ENCODE data around the gene PRCP. TPM values are rescaled to one million over a fixed set of nuclear protein-coding genes. Genes with fewer than 3 reads are reported as not detected.

The PRCP gene
- total and polyA plus RNA-seq, 2 donors (not counting 1 experiment from before 2014, with no cell fraction given) = 24.6 to 37.7 TPM

- no peaks in the 10 kb centered on the region for H3K27me3 Mint-ChIP-seq
- CTCF ChIA-PET = interaction anchor here (0.5 to 4.7 kb wide), 3 partner anchors 21 to 37 kb away, joined by 3 to 22 read pairs (median 3); no protein-coding TSS in a partner anchor
- peak overlapping the region; percentile 3 for H3K4me3 Mint-ChIP-seq
- no peak overlapping the region for H3K27ac Mint-ChIP-seq
- H3K4me1 ChIP-seq (ENCODE audit: control insufficient read depth in 2 of 2, insufficient read depth in 2 of 2, low read length in 2 of 2) = peaks cover 41 to 46% of the 10 kb centered on the region in 2 donors
- no peaks in the 10 kb centered on the region for H3K9me3 ChIP-seq (ENCODE audit: control extremely low read depth in 1 of 3, control insufficient read depth in 2 of 3, insufficient read depth in 1 of 3, low read length in 2 of 3)
- H3K9ac ChIP-seq (ENCODE audit: low read length) = no peak overlapping the region
- peak; percentile 71 for ATAC-seq (ENCODE audit: low read depth)
- peaks cover 0 to 7% of the 10 kb centered on the region in 2 experiments for H3K36me3 ChIP-seq (replicated peaks in 1 of 2; ENCODE audit: control extremely low read depth in 1 of 2, control insufficient read depth in 1 of 2, extremely low read depth in 1 of 2, insufficient read depth in 2 of 2, low read length in 1 of 2)
- peak overlapping the region; percentile 39 for H3K4me2 ChIP-seq (replicated peaks; ENCODE audit: low read depth, low read length, poor library complexity, severe bottlenecking)
- no peaks in the 10 kb centered on the region for H3K27me3 ChIP-seq (replicated peaks in 1 of 4; ENCODE audit: control extremely low read depth in 1 of 4, control insufficient read depth in 3 of 4, insufficient read depth in 4 of 4, low read length in 3 of 4)
- intact Hi-C loops (cut with micrococcal nuclease) = no loop called here
- peaks cover 92% of the 10 kb centered on the region for H3K79me2 ChIP-seq (ENCODE audit: control insufficient read depth, insufficient read depth, low read length)
- H2AFZ ChIP-seq (ENCODE audit: insufficient read depth, low read depth, low read length, poor library complexity, severe bottlenecking) = no peak overlapping the region
- no peaks in the 10 kb centered on the region for H3K9me3 Mint-ChIP-seq (ENCODE audit: insufficient read depth)
- peak overlapping the region in 1 of 2 donors; percentile 70 for H3K27ac ChIP-seq (ENCODE audit: low read length in 2 of 2)
- POLR2A ChIA-PET = interaction anchor here (1.0 kb wide), 1 partner anchor 11 kb away, joined by 3 read pairs; the partner anchor contains the start of gene PRCP
- WGBS (ENCODE audit: insufficient coverage) = 7% methylated on average over 4 of the region's 6 CpGs
- peak overlapping the region in 2 of 5 experiments; percentile 9 to 71 for H3K4me3 ChIP-seq (ENCODE audit: control extremely low read depth in 1 of 5, extremely low read depth in 1 of 5, insufficient read depth in 1 of 5, low read depth in 2 of 5, low read length in 4 of 5)
- peaks cover 22% of the 10 kb centered on the region for H3K4me1 Mint-ChIP-seq
- DNase-seq = peak; percentile 58
- H4K20me1 ChIP-seq (ENCODE audit: control insufficient read depth, insufficient read depth, low read length, poor library complexity, severe bottlenecking) = peaks cover 28% of the 10 kb centered on the region
- no peak for TF ChIP-seq CTCF (IDR thresholded peaks at IDR 0.05)
- no peak for TF ChIP-seq EZH2 (IDR thresholded peaks at IDR 0.05; ENCODE audit: borderline replicate concordance, insufficient read depth, low read depth, low read length, poor library complexity, severe bottlenecking)
Measured at GRCh38 chr11:82889133-82890001, 10.9 kb downstream of the PRCP start.

GRCh38 chr11:82883853-82884252 lies 16.4 kb downstream of the PRCP start:
- Histone ChIP-seq H3K9me3 (ENCODE audit: control extremely low read depth in 1 of 3, control insufficient read depth in 2 of 3, insufficient read depth in 1 of 3, low read length in 2 of 3) (peaks cover 0 to 4% (median 0%) of the 10 kb centered on the region in 3 donors), H3K4me1 (ENCODE audit: control insufficient read depth in 2 of 2, insufficient read depth in 2 of 2, low read length in 2 of 2) (peaks cover 8 to 10% of the 10 kb centered on the region in 2 donors), H3K27me3 (replicated peaks in 1 of 4; ENCODE audit: control extremely low read depth in 1 of 4, control insufficient read depth in 3 of 4, insufficient read depth in 4 of 4, low read length in 3 of 4) (no peaks in the 10 kb centered on the region), H3K4me3 (ENCODE audit: control extremely low read depth in 1 of 5, extremely low read depth in 1 of 5, insufficient read depth in 1 of 5, low read depth in 2 of 5, low read length in 4 of 5) (no peak overlapping the region), H3K27ac (ENCODE audit: low read length in 2 of 2) (no peak overlapping the region), H2AFZ (ENCODE audit: insufficient read depth, low read depth, low read length, poor library complexity, severe bottlenecking) (no peak overlapping the region), H3K4me2 (replicated peaks; ENCODE audit: low read depth, low read length, poor library complexity, severe bottlenecking) (no peak overlapping the region), H3K9ac (ENCODE audit: low read length) (no peak overlapping the region), H3K36me3 (replicated peaks in 1 of 2; ENCODE audit: control extremely low read depth in 1 of 2, control insufficient read depth in 1 of 2, extremely low read depth in 1 of 2, insufficient read depth in 2 of 2, low read length in 1 of 2) (peaks cover 3 to 6% of the 10 kb centered on the region in 2 experiments), H3K79me2 (ENCODE audit: control insufficient read depth, insufficient read depth, low read length) (peaks cover 81% of the 10 kb centered on the region), H4K20me1 (ENCODE audit: control insufficient read depth, insufficient read depth, low read length, poor library complexity, severe bottlenecking) (peaks cover 41% of the 10 kb centered on the region)
- Mint-ChIP-seq H3K4me3 (no peak overlapping the region), H3K9me3 (ENCODE audit: insufficient read depth) (peaks cover 2% of the 10 kb centered on the region), H3K4me1 (peaks cover 16% of the 10 kb centered on the region), H3K27me3 (no peaks in the 10 kb centered on the region), H3K27ac (no peak overlapping the region)
- ATAC-seq (ENCODE audit: low read depth) = no peak
- WGBS (ENCODE audit: insufficient coverage) = 53% methylated on average over 2 of the region's 3 CpGs
- no peak for DNase-seq
- ChIA-PET CTCF (interaction anchor here (0.5 to 3.9 kb wide), 3 partner anchors 16 to 367 kb away, joined by 3 to 27 read pairs (median 6); no protein-coding TSS in a partner anchor), POLR2A (no interaction called here)
- no peak for TF ChIP-seq CTCF (IDR thresholded peaks at IDR 0.05)
- no peak for TF ChIP-seq EZH2 (IDR thresholded peaks at IDR 0.05; ENCODE audit: borderline replicate concordance, insufficient read depth, low read depth, low read length, poor library complexity, severe bottlenecking)
- intact Hi-C loops (cut with micrococcal nuclease) = no loop called here

Measured in B cell (primary cell).